ENCODE data around the gene PCYOX1L.
A peak's percentile ranks its signal among the peaks of the same experiment; 100 is the strongest.

PCYOX1L gene

GRCh38 chr5:149349382-149349781 lies 8.5 kb upstream of the PCYOX1L start:
- Histone ChIP-seq H3K4me3 (ENCODE audit: low read length, poor library complexity, severe bottlenecking) (peak overlapping the region; percentile 14), H3K27me3 (ENCODE audit: insufficient read depth, low read length, poor library complexity, severe bottlenecking) (no peaks in the 10 kb centered on the region), H3K79me2 (ENCODE audit: insufficient read depth, low read length) (peaks cover 87% of the 10 kb centered on the region), H3F3A (ENCODE audit: low read depth) (peaks cover 4% of the 10 kb centered on the region; the same call in 1 of the 2 replicates), H4K20me1 (ENCODE audit: insufficient read depth, low read length, poor library complexity, severe bottlenecking) (peaks cover 57% of the 10 kb centered on the region), H3K9me3 (ENCODE audit: insufficient read depth, low read depth, low read length) (no peaks in the 10 kb centered on the region), H2AFZ (ENCODE audit: low read length) (no peak overlapping the region), H3K9ac (ENCODE audit: low read depth, low read length, poor library complexity, severe bottlenecking) (no peak overlapping the region), H3K36me3 (ENCODE audit: insufficient read depth, low read length) (peaks cover 54% of the 10 kb centered on the region), H3K9me2 (replicated peaks; ENCODE audit: low read depth, low read length) (no peaks in the 10 kb centered on the region), H3K4me1 (ENCODE audit: insufficient read depth, low read length, poor library complexity, severe bottlenecking) (peaks cover 62% of the 10 kb centered on the region), H3K4me2 (ENCODE audit: low read depth, low read length, poor library complexity, severe bottlenecking) (peak overlapping the region; percentile 85)
- TF ChIP-seq CTCF (conservative IDR thresholded peaks at IDR 0.05; ENCODE audit: low read length) (no peak), EZH2phosphoT487 (IDR thresholded peaks at IDR 0.05; ENCODE audit: borderline replicate concordance) (no peak)

- Histone ChIP-seq H3K9ac (ENCODE audit: low read depth, low read length, poor library complexity, severe bottlenecking) (no peak overlapping the region), H3K4me1 (ENCODE audit: insufficient read depth, low read length, poor library complexity, severe bottlenecking) (peaks cover 58% of the 10 kb centered on the region), H3K9me3 (ENCODE audit: insufficient read depth, low read depth, low read length) (no peaks in the 10 kb centered on the region), H3K9me2 (replicated peaks; ENCODE audit: low read depth, low read length) (no peaks in the 10 kb centered on the region), H3K4me2 (ENCODE audit: low read depth, low read length, poor library complexity, severe bottlenecking) (peak overlapping the region; percentile 17), H4K20me1 (ENCODE audit: insufficient read depth, low read length, poor library complexity, severe bottlenecking) (peaks cover 56% of the 10 kb centered on the region), H3K27me3 (ENCODE audit: insufficient read depth, low read length, poor library complexity, severe bottlenecking) (no peaks in the 10 kb centered on the region), H3K4me3 (ENCODE audit: low read length, poor library complexity, severe bottlenecking) (no peak overlapping the region), H3K36me3 (ENCODE audit: insufficient read depth, low read length) (peaks cover 56% of the 10 kb centered on the region), H3F3A (ENCODE audit: low read depth) (peaks cover 4% of the 10 kb centered on the region; the same call in 1 of the 2 replicates), H2AFZ (ENCODE audit: low read length) (no peak overlapping the region), H3K79me2 (ENCODE audit: insufficient read depth, low read length) (peaks cover 84% of the 10 kb centered on the region)
- TF ChIP-seq CTCF (conservative IDR thresholded peaks at IDR 0.05; ENCODE audit: low read length) (no peak), EZH2phosphoT487 (IDR thresholded peaks at IDR 0.05; ENCODE audit: borderline replicate concordance) (no peak)
Observed at GRCh38 chr5:149352169-149352568, 5.7 kb upstream of the PCYOX1L start.

GRCh38 chr5:149353911-149354310 lies 3.9 kb upstream of the PCYOX1L start:
- Histone ChIP-seq H3K9me2 (replicated peaks; ENCODE audit: low read depth, low read length) (no peaks in the 10 kb centered on the region), H3K4me1 (ENCODE audit: insufficient read depth, low read length, poor library complexity, severe bottlenecking) (peaks cover 49% of the 10 kb centered on the region), H4K20me1 (ENCODE audit: insufficient read depth, low read length, poor library complexity, severe bottlenecking) (peaks cover 39% of the 10 kb centered on the region), H3K4me3 (ENCODE audit: low read length, poor library complexity, severe bottlenecking) (no peak overlapping the region), H2AFZ (ENCODE audit: low read length) (no peak overlapping the region), H3K9ac (ENCODE audit: low read depth, low read length, poor library complexity, severe bottlenecking) (no peak overlapping the region), H3K4me2 (ENCODE audit: low read depth, low read length, poor library complexity, severe bottlenecking) (peak overlapping the region; percentile 30), H3K27me3 (ENCODE audit: insufficient read depth, low read length, poor library complexity, severe bottlenecking) (no peaks in the 10 kb centered on the region), H3K36me3 (ENCODE audit: insufficient read depth, low read length) (peaks cover 51% of the 10 kb centered on the region), H3K79me2 (ENCODE audit: insufficient read depth, low read length) (peaks cover 76% of the 10 kb centered on the region), H3K9me3 (ENCODE audit: insufficient read depth, low read depth, low read length) (no peaks in the 10 kb centered on the region), H3F3A (ENCODE audit: low read depth) (peaks cover 4% of the 10 kb centered on the region; the same call in 1 of the 2 replicates)
- TF ChIP-seq CTCF (conservative IDR thresholded peaks at IDR 0.05; ENCODE audit: low read length) (no peak), EZH2phosphoT487 (IDR thresholded peaks at IDR 0.05; ENCODE audit: borderline replicate concordance) (no peak)

Measured in Loucy (cell line).